NCI-H82 treated with DMSO at 0.1 percent for 48 hours (cell line): Measurements from ENCODE around the gene ZNF653.

ENCODE experiments used
- DNase-seq: peaks from one replicate; lab custom pipeline; 2025; ENCODE audit not compliant: unreplicated experiment; lab: John Stamatoyannopoulos, UW

The ZNF653 gene

DNA sequence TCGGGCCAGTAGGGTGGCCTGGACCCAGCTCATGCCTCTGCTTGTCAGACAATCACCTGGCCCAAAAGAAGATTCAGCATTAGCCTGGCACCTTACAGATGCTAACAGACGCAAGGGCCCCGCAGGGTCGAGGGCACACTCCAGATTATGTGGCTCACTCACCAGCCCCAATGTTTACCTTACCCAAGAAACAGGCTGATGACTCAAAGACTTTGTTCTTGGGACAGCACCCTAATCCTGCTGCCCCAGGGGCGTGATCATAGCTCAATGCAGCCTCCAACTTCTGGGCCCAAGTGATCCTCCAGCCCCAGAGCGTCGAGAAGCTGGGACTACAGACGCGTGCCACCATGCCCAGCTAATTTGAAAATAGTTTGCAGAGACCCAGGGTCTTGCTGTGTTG is 13.5 kb upstream of the ZNF653 start:
- no peak for DNase-seq

DNA sequence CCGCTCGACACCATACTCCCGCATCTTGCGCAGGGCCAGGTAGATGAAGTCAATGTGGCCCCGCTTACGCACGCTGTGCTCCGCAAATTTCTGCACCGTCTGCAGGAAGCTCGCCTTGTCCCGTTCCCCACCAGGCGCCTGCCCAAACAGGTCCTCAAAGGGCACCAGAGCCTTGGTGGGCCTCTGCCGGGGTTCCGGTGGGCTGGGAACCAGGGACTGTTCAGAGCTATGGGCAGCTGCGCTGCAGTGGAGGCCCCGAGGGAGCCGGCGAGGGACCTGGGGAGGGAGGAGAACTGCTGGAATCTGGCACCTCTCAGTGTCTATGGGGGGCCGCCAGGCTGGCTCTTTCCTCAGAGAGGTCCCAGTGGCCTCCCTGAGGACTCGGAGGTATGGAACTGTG is 8.3 kb upstream of the ZNF653 start:
- DNase-seq = no peak

DNA sequence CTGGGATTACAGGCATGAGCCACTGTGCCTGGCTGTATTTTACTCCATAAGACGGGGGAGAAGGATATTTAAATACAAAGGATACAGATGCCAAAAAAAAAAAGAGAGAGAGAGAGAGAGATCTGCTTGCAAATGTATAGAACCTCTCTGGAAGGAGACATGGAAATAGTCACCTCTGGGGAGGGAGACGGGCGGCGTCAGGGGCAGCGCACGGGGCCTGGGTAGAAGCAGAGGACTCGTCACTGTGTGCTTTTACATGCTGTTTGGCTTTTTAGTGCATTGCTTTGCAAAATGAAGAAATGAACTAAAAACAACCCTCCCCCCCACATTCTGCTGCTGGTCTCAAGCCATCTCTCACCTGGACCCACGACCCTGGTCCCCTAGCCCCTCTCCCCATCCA is 4.8 kb upstream of the ZNF653 start:
- no peak for DNase-seq

DNA sequence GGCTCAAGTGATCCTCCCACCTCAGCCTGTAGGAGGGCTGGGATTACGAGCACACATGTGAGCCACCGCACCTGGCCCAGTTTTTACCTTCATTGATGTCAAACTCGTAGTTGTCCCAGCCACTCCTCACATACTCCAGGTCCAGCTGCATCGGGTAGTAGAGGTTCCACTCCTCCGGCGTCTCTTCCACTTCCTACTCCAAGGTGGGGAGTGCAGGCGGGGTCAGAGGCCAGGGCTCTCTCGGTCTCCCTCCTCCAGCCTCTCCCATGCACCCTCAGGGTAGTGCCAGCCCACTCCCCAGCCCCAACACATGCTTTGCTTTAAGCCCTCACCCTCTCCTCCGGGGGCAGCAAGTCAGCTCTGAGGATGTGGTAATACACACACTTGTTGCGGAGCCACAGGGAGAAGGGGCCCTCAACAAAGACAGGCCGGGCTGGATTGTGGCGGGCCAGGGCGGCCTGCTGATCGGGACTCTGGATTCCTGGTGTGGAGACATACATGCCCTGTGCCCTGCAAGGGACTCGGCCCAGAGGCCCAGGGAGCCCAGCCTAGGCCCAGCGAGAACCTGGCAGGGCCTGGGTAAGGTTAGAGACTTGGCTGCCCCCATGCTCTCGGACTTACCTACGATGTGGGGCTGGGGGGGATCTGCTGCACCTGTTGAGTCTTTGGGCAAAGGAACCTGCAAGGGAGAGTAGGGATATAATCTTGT is 1.9 kb upstream of the ZNF653 start:
- no peak for DNase-seq

DNA sequence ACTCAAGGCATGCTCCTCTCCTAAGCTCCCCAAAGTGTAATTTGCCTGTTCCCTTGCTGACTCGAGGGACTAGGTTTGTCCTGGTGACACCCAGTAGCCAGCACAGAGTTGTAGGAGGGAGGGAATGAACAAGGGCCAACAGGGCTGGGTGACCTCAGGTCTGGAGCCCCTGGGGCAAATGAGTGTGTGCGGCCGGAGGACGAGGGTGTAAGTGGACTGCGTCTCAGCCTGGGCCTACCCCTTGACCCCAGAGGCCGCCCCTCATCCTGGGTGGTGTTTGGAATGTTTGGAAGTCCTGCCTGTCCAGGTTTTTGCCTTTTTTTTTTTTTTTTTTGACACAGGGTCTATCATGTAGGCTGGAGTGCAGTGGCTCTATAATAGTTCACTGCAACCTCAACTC is 1.3 kb upstream of the ZNF653 start:
- DNase-seq = no peak

DNA sequence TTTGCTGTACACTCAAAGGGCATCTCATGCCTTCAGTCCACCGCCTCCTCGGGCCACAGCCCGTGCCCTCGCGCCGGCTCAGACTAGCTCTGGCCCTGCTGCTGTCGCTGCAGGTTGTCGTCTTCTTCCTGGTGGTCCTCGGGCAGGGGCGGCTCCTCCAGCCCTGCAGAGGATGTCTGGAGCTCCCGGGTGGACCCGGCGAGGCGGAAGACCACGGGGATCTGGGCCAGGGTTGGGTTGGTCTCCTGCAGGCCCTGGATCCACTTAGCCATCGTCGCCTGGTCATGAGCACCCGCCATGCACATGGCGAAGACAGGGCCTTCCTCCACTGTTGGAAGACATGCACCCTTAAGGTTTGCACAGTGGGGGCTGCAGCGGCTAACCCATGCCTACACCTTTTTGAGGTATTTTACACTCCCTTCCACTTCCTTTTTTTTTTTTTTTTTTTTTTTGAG is 489 bp upstream of the ZNF653 start:
- DNase-seq = no peak

DNA sequence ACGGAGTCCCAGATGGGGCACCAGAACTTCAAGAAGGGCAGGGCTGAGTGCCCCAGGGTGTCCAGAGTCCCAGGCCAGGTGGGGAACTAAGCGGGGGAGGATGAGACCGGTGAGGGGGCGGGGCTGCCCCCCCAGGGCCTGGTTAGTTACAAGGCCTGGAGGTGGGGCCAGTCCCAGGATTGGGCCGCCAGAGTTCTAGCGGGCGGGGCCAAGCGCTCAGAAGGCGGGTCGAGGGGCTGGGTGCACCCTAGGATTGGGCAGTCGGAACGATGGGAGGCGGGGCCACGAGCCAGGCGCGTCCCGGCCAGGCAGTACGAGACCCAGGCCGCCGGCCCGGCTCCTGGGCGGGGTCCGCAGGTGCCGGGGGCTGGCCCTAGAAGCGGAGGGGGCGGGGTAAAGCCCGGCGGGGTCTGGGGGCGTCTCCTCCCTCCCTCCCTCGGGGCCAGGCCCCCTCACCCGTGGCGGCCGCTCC is 571 bp downstream of the ZNF653 start:
- peak; percentile 83 for DNase-seq

DNA sequence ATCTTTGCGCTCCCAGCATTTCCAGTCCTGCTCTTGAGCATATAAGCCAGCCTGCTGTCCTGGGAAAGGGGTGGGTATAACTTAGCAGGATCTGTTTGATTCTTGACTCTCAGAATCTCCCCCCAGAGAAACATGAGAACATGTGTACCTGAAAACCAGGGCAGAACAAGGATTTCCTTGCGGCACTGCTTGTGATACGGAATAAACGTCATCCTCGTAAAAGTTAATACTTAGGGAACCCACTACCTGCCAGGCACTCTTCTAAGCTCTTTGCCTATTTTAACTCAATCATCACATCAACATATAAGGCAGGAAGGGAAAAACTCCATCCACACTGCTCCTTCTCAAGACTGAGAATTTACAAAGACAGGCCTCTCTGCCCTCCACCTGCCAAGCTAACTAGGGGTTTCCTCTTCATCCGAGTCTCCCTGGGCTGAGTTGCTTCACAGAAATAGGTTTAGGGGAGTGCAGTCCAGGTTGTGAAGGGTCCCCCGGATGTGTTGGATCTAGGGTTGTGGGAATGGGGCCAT is 1.1 kb downstream of the ZNF653 start:
- no peak for DNase-seq

DNA sequence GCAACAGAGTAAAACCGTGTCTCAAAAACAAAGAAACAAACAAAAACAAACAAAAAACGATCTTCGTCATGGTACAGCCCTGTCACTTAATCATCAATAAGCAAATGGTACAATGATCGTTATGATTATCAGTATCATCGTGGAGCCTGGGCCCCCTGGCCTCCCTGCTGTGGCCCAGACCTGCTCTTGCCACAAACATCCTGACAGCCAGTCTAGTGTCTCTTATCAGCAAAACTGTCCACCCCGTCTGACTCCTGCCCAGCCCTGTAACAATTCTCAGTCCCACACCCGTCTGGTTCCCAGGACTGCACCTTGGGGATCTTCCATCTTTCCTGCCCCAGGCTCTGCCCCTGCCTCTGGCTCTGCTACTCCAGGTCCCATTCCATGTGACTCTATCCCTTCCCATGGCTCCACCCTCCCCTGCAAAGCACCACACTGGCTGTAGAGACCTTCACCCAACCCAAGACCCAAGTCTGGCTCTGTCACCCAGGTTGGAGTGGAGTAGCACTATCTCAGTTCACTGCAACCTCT is 5.7 kb downstream of the ZNF653 start:
- no peak for DNase-seq

DNA sequence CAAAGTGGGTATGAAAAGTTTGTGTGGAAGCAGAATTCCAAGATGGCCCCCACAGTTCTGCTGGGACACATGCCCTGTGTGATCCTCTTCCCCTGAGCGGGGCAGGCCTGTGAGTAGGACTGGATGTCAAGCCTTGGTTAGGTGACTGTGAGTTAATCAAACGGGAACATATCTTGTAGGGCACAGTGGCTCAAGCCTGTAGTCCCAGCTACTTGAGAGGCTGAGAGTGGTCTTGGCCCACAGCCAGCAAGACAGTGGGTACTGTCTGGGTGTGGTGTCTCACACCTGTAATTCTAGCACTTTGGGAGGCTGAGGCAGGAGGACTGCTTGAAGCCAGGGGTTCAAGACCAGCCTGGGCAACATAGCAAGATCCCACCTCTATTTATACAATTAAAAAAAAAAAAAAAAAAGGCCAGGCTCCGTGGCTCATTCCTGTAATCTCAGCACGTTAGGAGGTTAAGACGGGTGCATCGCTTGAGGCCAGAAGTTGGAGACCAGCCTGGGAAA is 6.4 kb downstream of the ZNF653 start:
- no peak for DNase-seq

DNA sequence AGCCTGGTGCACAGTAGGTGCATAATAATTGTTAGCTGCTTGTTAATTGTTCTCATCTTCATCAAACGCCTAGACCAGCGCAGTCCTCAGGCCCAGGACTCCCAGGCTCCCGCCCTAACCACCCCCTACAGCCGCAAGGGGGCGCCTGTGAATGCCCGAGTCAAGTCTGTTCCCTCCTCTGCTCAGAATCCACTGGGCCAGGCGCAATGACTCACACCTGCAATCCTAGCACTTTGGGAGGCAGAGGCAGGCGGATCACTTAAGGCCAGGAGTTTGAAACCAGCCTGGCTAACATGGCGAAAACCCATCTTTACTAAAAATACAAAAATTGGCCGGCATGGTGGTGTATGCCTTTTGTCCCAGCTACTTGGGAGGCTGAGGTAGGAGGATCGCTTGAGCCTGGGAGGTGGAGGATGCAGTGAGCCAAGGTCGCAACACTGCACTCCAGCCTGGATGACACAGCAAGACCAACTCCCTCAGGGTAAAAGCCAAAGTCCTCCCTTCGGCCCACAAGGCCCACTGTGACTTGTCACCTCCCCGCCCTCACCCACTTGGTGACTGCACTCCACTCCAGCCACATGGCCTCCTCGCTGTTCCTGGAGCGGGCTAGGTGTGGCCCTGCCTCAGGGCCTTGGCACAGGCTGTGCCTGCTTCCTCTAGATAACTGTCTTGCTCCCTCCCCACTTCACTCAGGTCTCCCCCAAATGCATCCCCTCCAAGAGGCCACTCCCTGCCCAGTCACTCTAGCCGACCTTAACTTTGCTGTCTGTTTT is 9.1 kb downstream of the ZNF653 start:
- peak; percentile 1 for DNase-seq

DNA sequence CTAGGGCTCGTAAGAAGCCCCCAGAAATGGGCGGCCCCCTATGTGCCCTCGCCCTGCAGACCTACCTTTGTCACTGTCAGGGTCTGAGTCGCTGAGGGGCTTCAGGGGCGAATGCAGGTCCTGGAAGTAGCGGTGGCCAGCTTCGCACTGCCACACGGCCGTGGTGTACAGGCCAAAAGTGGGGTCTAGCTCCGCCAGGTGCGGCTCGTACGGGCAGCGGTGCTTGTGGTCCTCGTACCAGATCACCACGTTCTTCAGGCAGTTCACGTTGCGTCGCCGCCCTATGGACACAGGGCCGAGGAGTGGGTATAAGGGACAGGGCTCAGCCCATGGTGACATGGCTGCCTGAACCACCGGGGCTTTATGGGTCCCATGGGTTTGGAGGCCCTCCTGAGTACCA is 9.8 kb downstream of the ZNF653 start:
- DNase-seq = no peak

DNA sequence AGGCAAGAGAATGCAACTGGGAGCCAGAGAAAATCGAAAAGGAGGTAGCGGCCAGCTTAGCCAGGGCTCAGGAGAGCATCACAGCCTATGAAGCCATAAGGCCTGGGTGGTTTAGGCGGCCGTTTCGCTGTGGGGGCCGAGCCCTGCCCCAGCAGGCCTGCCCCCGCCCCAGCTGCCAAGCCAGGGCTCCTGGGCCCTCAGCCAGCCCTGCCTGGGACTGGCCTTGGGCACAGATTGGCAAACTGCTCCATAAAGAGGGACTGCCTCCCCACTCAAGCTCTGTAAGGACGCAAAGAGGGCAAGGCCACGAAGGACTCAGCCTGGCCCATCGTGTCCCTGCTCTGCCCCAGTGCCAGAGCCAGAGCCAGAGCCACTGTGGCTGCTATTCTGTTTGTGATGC is 10.2 kb downstream of the ZNF653 start:
- DNase-seq = no peak

DNA sequence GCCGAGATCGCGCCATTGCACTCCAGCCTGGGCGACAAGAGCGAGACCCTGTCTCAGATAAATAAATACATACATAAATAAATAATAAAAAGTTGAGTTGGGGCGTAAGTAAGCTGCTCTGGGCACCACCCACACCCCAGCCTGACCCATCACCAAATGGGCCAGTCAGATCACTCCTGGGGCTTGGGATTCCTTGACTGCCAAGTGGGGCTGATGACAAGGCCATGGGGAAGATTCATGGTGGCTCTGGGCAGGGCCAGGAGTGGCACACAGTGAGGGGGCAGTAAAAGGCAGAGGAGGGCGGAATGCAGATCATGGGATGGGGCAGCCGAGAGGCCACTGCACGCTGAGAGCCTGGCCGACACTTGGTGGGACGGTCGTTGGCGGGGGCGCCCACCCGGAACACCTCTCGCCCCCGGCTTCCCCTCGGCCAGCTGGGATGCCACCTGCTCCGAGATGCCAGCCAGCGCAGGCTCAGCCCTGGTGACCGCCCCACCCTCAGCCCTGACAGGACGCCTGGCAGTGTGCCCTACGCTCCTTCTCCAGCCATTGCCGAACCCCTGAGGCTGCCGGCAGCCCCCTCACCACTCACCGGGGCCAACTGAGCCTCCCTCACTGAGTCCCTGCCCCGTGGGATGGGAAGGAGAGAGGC is 10.9 kb downstream of the ZNF653 start:
- DNase-seq = no peak

DNA sequence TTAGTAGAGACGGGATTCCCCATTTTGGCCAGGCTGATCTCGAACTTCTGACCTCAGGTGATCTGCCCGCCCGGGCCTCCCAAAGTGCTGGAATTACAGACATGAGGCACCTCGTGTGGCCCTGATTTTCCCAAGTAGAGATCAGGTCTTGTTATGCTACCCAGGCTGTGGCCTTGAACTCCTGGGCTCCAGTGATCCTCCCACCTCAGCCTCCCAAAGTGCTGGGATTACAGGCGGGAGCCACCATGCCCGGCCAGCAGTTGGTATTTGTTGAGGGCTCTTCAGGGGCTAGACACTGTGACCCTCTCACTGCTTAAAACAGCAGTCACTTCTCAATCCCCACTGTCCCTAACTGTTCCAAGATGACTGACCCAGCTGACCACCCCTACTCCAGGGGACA is 16.3 kb downstream of the ZNF653 start:
- no peak for DNase-seq

DNA sequence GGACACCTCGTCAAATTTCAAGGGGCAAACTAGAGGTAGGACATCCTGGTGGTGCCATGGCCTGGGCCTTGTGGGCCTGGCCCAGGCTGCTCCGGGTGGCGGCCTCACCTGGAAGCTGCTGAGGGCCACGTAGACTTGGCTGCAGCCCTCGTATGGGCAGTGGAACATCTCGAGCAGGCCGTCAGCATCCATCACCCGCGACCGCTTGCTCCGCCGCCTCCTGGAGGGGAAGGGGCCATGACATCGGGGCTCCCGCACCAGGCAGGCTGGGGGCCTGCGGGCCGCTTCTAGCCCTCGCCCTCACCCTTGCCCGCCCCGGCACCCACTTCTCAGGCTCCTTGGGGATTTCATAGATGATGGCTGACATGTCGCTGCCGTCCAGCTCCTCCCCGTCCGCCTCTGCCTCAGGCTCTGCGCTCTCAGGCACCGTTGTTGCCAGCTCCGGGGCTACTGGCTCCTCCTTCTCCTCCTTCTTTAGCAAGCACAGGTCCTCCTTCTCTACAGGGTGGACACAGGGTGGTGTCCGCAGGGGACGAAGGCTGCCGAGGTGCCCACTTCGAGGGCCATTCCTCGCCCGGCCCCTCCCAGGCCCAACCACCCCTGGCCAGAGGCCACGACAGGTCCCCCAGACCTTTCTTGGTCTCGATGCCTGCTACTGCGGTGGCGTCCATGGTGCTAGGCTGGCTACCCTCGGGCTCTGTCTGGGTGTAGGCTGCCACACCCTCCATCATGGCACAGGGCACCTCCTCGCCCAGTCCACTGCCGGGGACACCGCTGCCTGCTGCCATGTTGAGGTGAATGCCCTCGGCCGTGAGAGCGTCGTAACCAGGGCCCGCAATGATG is 18.8 kb downstream of the ZNF653 start:
- DNase-seq = no peak

DNA sequence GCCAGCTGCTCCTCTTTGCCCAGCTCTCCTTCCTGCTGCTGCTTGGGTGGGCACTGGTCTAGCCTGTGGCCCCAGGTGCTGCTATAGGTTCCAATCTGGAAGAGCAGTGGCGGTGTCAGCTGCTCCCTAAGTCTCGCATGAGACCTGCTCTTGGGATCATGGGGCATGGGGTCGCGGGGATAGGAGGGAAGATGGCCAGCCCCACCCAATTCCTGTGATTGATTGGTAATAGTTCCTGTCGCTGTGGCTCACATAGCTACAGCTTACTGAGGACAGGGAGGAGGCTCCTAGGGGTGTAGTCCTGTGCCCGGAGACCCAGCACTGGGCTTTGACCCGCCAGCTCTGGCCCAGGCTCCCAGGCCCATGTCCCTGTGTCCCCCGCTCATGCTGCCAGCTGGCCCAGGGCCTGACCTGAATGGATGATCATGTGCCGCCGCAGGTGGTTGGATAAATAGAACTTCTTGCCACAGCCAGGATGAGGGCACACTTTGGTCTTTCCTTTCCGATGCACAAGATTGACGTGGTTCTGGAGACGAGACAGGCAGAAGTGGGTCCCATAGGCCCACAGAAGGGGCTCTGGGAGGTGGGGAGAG is 20.3 kb downstream of the ZNF653 start:
- DNase-seq = no peak

DNA sequence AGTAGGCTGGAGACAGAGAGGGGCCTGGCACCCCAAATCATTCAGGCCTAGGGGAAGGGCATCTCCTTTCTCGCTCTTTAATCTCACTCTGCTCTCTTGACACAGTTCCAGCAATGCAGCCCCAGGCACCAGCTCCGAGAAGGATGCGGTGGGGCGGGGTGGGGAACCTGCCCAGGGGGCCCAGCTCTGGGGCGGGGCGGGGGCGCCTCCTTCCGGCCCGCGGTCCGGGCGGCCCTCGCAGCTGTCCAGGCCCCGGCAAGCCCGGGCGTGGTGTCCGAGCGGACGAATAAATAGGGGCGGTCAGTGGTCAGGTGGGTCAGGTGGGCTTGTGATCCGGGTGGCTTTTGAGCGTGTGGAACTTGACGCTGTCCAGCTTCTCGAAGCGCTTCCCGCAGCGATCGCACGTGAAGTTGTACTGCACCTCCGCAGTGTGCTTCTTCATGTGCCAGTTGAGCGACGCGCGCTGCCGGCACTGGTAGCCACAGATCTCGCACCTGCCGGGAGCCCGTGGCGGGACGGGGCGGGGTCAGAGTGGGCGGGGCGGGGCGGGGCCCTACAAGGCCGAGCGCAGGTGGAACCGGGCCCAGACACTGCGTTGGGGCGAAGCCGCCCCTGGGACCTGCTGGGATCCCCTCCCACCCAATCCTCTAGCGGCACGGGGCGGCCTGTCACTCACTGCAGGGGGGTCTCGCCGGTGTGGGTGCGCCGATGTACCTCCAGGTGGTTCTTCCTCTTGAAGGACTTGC is 22.1 kb downstream of the ZNF653 start:
- no peak for DNase-seq

DNA sequence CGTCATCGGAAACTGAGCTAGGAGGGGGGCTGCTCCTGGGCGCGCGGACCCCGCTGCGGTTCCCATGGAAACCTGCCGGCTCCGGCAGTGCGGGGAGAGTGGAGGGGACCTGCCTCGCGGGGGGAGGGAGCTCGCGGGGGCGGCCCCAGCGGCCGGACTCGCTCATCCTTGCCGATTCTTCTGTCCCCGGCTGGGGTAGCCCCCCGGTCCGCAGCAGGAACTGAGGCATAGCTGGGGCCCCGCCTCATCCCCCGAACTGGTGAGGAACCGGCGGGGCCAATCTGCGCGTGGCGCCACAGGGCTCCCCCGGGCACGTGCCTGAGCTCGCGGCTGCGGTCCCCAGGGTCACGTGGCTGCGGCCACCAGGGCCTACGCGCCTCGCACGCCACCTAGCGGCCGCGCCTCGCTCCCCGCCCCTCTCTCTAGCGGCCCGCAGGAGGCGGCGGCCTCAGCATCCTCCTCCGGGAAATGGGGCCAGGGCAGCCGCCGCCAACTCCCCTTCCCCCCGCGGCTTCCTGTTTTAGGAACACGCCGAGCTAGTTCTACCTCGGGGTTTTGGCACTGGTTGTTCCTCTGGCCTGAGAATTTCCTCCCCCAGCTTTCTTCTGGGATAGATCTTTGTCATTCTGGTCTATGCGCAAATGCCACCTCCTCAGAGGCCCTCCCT is 23.1 kb downstream of the ZNF653 start:
- DNase-seq = peak; percentile 54
